Vagina (tissue), 2 donors: ENCODE data around the gene TGM6. TPM values are rescaled to one million over a fixed set of nuclear protein-coding genes. Genes with fewer than 3 reads are reported as not detected.
A peak's percentile ranks its signal among the peaks of the same experiment; 100 is the strongest.

Experiments used
- DNase-seq, 2 donors: peaks; one replicate each; pipeline ENCODE4 v3.0.0-alpha.2; 2017; ENCODE audit errors: extremely low spot score in 2 of 2
- H3K27ac ChIP-seq: fragments of 200-600 bp; sonication (generic); one replicate; pipeline ENCODE4 v1.5.1; 2019
- H3K27me3 ChIP-seq: fragments of 200-600 bp; sonication (generic); one replicate; pipeline ENCODE4 v1.5.1; 2019
- H3K36me3 ChIP-seq, 2 donors: fragments of 200-600 bp; sonication (generic); one replicate each; pipeline ENCODE4 v1.5.1; 2017 to 2019
- H3K4me1 ChIP-seq: fragments of 200-600 bp; sonication (generic); one replicate; pipeline ENCODE4 v1.5.1; 2019
- H3K4me3 ChIP-seq, 2 donors: fragments of 200-600 bp; sonication (generic); 1 replicate in 1 of 2; 2 replicates in 1 of 2; pipeline ENCODE4 v1.5.1; 2016 to 2019
- H3K9me3 ChIP-seq: fragments of 200-600 bp; sonication (generic); one replicate; pipeline ENCODE4 v1.5.1; 2019
- CTCF ChIP-seq, 3 experiments: fragments of 450-650 bp in 2 of 3; fragments of 200-600 bp in 1 of 3; sonication (generic) in 1 of 3; IDR thresholded peaks; one replicate each; pipeline ENCODE4 v1.5.1; 2017 to 2019; ENCODE audit warnings: antibody characterized with exemption in 3 of 3, mild to moderate bottlenecking in 2 of 3, moderate library complexity in 2 of 3
- POLR2A ChIP-seq, 2 donors: fragments of 450-650 bp; IDR thresholded peaks; one replicate each; pipeline ENCODE4 v1.6.1; 2017; ENCODE audit warnings: antibody characterized with exemption in 2 of 2, mild to moderate bottlenecking in 2 of 2, moderate library complexity in 2 of 2
- POLR2AphosphoS5 ChIP-seq, 2 donors: sonication (generic); formaldehyde crosslinking; IDR thresholded peaks; one replicate each; pipeline ENCODE4 v1.9.0; 2017; ENCODE audit warnings: antibody characterized with exemption in 2 of 2, mild to moderate bottlenecking in 2 of 2, low read depth in 1 of 2; ENCODE audit not compliant: insufficient read depth in 1 of 2
- intact Hi-C: fragments of 100-400 bp; cut with DNase I; formaldehyde crosslinking; loops from one replicate; pipeline ENCODE4 v1.15.1; 2023
- total RNA-seq: library from RNA; depleted of rRNA; stranded (reverse); fragments of >200 nt; gene quantifications from one replicate; pipeline ENCODE4 v1.2.3, GENCODE V29; 2016

TGM6 gene
- total RNA-seq, 1 donor from 2014 or later: not detected

- Histone ChIP-seq H3K4me1 (no peaks in the 10 kb centered on the region), H3K4me3 (no peak overlapping the region), H3K27ac (no peak overlapping the region), H3K36me3 (no peaks in the 10 kb centered on the region), H3K27me3 (no peaks in the 10 kb centered on the region), H3K9me3 (no peaks in the 10 kb centered on the region)
- intact Hi-C loops: no loop called here
- no peak for TF ChIP-seq POLR2AphosphoS5 (IDR thresholded peaks at IDR 0.05; ENCODE audit: insufficient read depth in 1 of 2, low read depth in 1 of 2)
- peak in 1 of 2 donors; percentile 29 for DNase-seq
Measured at GRCh38 chr20:2349801-2350200, 30.9 kb upstream of the TGM6 start.

- peak in 1 of 2 donors; percentile 77 for DNase-seq
- no peak overlapping the region for H3K27ac ChIP-seq
- H3K9me3 ChIP-seq: no peaks in the 10 kb centered on the region
- no peaks in the 10 kb centered on the region for H3K4me1 ChIP-seq
- H3K36me3 ChIP-seq: no peaks in the 10 kb centered on the region
- no peak for TF ChIP-seq CTCF (IDR thresholded peaks at IDR 0.05)
- no peak for TF ChIP-seq POLR2A (IDR thresholded peaks at IDR 0.05)
- no peak for TF ChIP-seq POLR2AphosphoS5 (IDR thresholded peaks at IDR 0.05; ENCODE audit: insufficient read depth in 1 of 2, low read depth in 1 of 2)
- intact Hi-C loops: no loop called here
- H3K27me3 ChIP-seq: no peaks in the 10 kb centered on the region
- H3K4me3 ChIP-seq: no peak overlapping the region
Measured at GRCh38 chr20:2350606-2351005, 30.1 kb upstream of the TGM6 start.

GRCh38 chr20:2353231-2353630 lies 27.5 kb upstream of the TGM6 start:
- H3K4me3 ChIP-seq: no peak overlapping the region
- intact Hi-C loops: no loop called here
- H3K36me3 ChIP-seq: no peaks in the 10 kb centered on the region
- no peaks in the 10 kb centered on the region for H3K9me3 ChIP-seq
- H3K27ac ChIP-seq: no peak overlapping the region
- H3K4me1 ChIP-seq: no peaks in the 10 kb centered on the region
- no peak for TF ChIP-seq POLR2AphosphoS5 (IDR thresholded peaks at IDR 0.05; ENCODE audit: insufficient read depth in 1 of 2, low read depth in 1 of 2)
- no peak for TF ChIP-seq CTCF (IDR thresholded peaks at IDR 0.05)
- no peak for TF ChIP-seq POLR2A (IDR thresholded peaks at IDR 0.05)
- no peaks in the 10 kb centered on the region for H3K27me3 ChIP-seq
- peak in 1 of 2 donors; percentile 11 for DNase-seq

GRCh38 chr20:2357114-2357513 lies 23.6 kb upstream of the TGM6 start:
- Histone ChIP-seq H3K4me1 (no peaks in the 10 kb centered on the region), H3K9me3 (no peaks in the 10 kb centered on the region), H3K36me3 (no peaks in the 10 kb centered on the region), H3K27ac (no peak overlapping the region), H3K4me3 (no peak overlapping the region), H3K27me3 (no peaks in the 10 kb centered on the region)
- intact Hi-C loops: no loop called here
- no peak for TF ChIP-seq POLR2AphosphoS5 (IDR thresholded peaks at IDR 0.05; ENCODE audit: insufficient read depth in 1 of 2, low read depth in 1 of 2)
- no peak for TF ChIP-seq CTCF (IDR thresholded peaks at IDR 0.05)
- no peak for TF ChIP-seq POLR2A (IDR thresholded peaks at IDR 0.05)
- peak in 1 of 2 donors; percentile 20 for DNase-seq

GRCh38 chr20:2358006-2358405 lies 22.7 kb upstream of the TGM6 start:
- Histone ChIP-seq H3K27ac (no peak overlapping the region), H3K36me3 (no peaks in the 10 kb centered on the region), H3K9me3 (no peaks in the 10 kb centered on the region), H3K4me1 (no peaks in the 10 kb centered on the region), H3K4me3 (no peak overlapping the region), H3K27me3 (no peaks in the 10 kb centered on the region)
- TF ChIP-seq CTCF (IDR thresholded peaks at IDR 0.05) (no peak), POLR2A (IDR thresholded peaks at IDR 0.05) (no peak), POLR2AphosphoS5 (IDR thresholded peaks at IDR 0.05; ENCODE audit: insufficient read depth in 1 of 2, low read depth in 1 of 2) (no peak)
- peak in 1 of 2 donors; percentile 47 for DNase-seq
- intact Hi-C loops: no loop called here
